OCI-LY1 (cell line): ENCODE results near the gene BICDL1.

Experiments
- H2AFZ ChIP-seq: fragments of 200-600 bp; sonication (generic), shearing (Covaris generic); 2 replicates; pipeline ENCODE4 v1.6.0; 2014; ENCODE audit warnings: antibody characterized with exemption, mild to moderate bottlenecking, low read length
- H3F3A ChIP-seq: fragments of 200-600 bp; sonication (generic), shearing (Covaris generic); 2 replicates; pipeline ENCODE4 v1.6.0; 2014; ENCODE audit warnings: mild to moderate bottlenecking, antibody characterized with exemption, low read length, moderate library complexity; ENCODE audit not compliant: insufficient read depth
- H3K27ac ChIP-seq: fragments of 200-600 bp; sonication (generic); 2 replicates; pipeline ENCODE4 v1.5.1; 2014; ENCODE audit warnings: low read length, mixed run types, mild to moderate bottlenecking, low read depth; ENCODE audit not compliant: poor library complexity, severe bottlenecking
- H3K27me3 ChIP-seq: fragments of 200-600 bp; sonication (generic); 2 replicates; pipeline ENCODE4 v1.6.0; 2014; ENCODE audit warnings: antibody characterized with exemption, mild to moderate bottlenecking, low read length, moderate library complexity; ENCODE audit not compliant: insufficient read depth
- H3K36me3 ChIP-seq: fragments of 200-600 bp; sonication (generic); 2 replicates; pipeline ENCODE4 v1.6.1; 2014; ENCODE audit warnings: mild to moderate bottlenecking, antibody characterized with exemption, low read length, moderate library complexity, mixed read lengths; ENCODE audit not compliant: insufficient read depth
- H3K4me1 ChIP-seq: fragments of 200-600 bp; sonication (generic); 2 replicates; pipeline ENCODE4 v1.5.1; 2014; ENCODE audit warnings: mild to moderate bottlenecking, low read length, moderate library complexity; ENCODE audit not compliant: insufficient read depth, severe bottlenecking
- H3K4me2 ChIP-seq: fragments of 200-600 bp; sonication (generic), shearing (Covaris generic); 2 replicates; pipeline ENCODE4 v1.6.1; 2014; ENCODE audit warnings: low read length
- H3K4me3 ChIP-seq: fragments of 200-600 bp; sonication (generic); 2 replicates; pipeline ENCODE4 v1.5.1; 2014; ENCODE audit warnings: low read length, low read depth, mild to moderate bottlenecking, mixed read lengths; ENCODE audit not compliant: poor library complexity, severe bottlenecking
- H3K79me2 ChIP-seq: fragments of 200-600 bp; shearing (Covaris generic); 2 replicates; pipeline ENCODE4 v1.6.1; 2016; ENCODE audit warnings: mixed run types, low read length, mixed read lengths; ENCODE audit not compliant: insufficient read depth
- H3K9ac ChIP-seq: fragments of 200-600 bp; sonication (generic), shearing (Covaris generic); 2 replicates; pipeline ENCODE4 v1.6.1; 2014; ENCODE audit warnings: mild to moderate bottlenecking, low read length, mixed read lengths
- H3K9me2 ChIP-seq: fragments of 200-600 bp; sonication (generic), shearing (Covaris generic); 2 replicates; pipeline ENCODE4 v1.6.1; 2014; ENCODE audit warnings: low read depth, mild to moderate bottlenecking, low read length, mixed read lengths
- H3K9me3 ChIP-seq: fragments of 200-600 bp; shearing (Covaris generic); 2 replicates; pipeline ENCODE4 v1.6.1; 2014; ENCODE audit warnings: low read length, mixed read lengths
- H4K20me1 ChIP-seq: fragments of 200-600 bp; sonication (generic), shearing (Covaris generic); 2 replicates; pipeline ENCODE4 v1.6.0; 2016; ENCODE audit warnings: mild to moderate bottlenecking, low read length; ENCODE audit not compliant: insufficient read depth
- CTCF ChIP-seq: fragments of 200-600 bp; sonication (generic), shearing (Covaris generic); IDR thresholded peaks from 2 replicates; pipeline ENCODE4 v1.5.1; 2017; ENCODE audit warnings: mild to moderate bottlenecking, antibody characterized with exemption, low read length, moderate library complexity, mixed read lengths
- EZH2 ChIP-seq: fragments of 200-600 bp; sonication (generic), shearing (Covaris generic); IDR thresholded peaks from 2 replicates; pipeline ENCODE4 v1.8.0; 2017; ENCODE audit warnings: borderline replicate concordance, mixed run types, mild to moderate bottlenecking, antibody characterized with exemption, low read length, moderate library complexity, mixed read lengths

Gene BICDL1

GRCh38 chr12:120100630-120101029 is 111.6 kb downstream of the BICDL1 start:
- TF ChIP-seq EZH2 (no peak), CTCF (no peak)
- peaks cover 29% of the 10 kb centered on the region for H3K4me1 ChIP-seq
- no peaks in the 10 kb centered on the region for H3K9me3 ChIP-seq
- peaks cover 95% of the 10 kb centered on the region for H3K36me3 ChIP-seq
- H3K9ac ChIP-seq, result no peak overlapping the region
- H3K4me3 ChIP-seq, result no peak overlapping the region
- no peaks in the 10 kb centered on the region for H4K20me1 ChIP-seq
- H3K4me2 ChIP-seq, result no peak overlapping the region
- H3K27me3 ChIP-seq, result no peaks in the 10 kb centered on the region
- no peak overlapping the region for H3K27ac ChIP-seq
- H3K79me2 ChIP-seq, result peaks cover 23% of the 10 kb centered on the region
- H3F3A ChIP-seq, result no peaks in the 10 kb centered on the region
- H2AFZ ChIP-seq, result no peak overlapping the region
- H3K9me2 ChIP-seq, result no peaks in the 10 kb centered on the region

- Histone ChIP-seq H3K9me3 (no peaks in the 10 kb centered on the region), H4K20me1 (no peaks in the 10 kb centered on the region), H3K4me3 (no peak overlapping the region), H3K9me2 (no peaks in the 10 kb centered on the region), H3K36me3 (peaks cover 94% of the 10 kb centered on the region), H3K79me2 (peaks cover 27% of the 10 kb centered on the region), H3K4me1 (peaks cover 23% of the 10 kb centered on the region), H3K4me2 (peak overlapping the region; percentile 42; the same call in 1 of the 2 replicates), H3K27me3 (no peaks in the 10 kb centered on the region), H2AFZ (no peak overlapping the region), H3K27ac (peak overlapping the region; percentile 19), H3F3A (no peaks in the 10 kb centered on the region), H3K9ac (no peak overlapping the region; the same call in 1 of the 2 replicates)
- TF ChIP-seq CTCF (no peak), EZH2 (no peak)
These were observed 112.1 kb downstream of the BICDL1 start for GRCh38 chr12:120101182-120101581.

- peaks cover 22% of the 10 kb centered on the region for H3K4me1 ChIP-seq
- H3K36me3 ChIP-seq, result peaks cover 92% of the 10 kb centered on the region
These were observed 112.6 kb downstream of the BICDL1 start for GRCh38 chr12:120101617-120102016.

More at GRCh38 chr12:120101617-120102016, 112.6 kb downstream of the BICDL1 start:
- Histone ChIP-seq H3K4me3 (no peak overlapping the region), H3K4me2 (peak overlapping the region; percentile 42; the same call in 1 of the 2 replicates), H3K9me2 (no peaks in the 10 kb centered on the region), H3K79me2 (peaks cover 29% of the 10 kb centered on the region), H3K9me3 (no peaks in the 10 kb centered on the region), H3F3A (no peaks in the 10 kb centered on the region), H3K27ac (peak overlapping the region; percentile 19), H3K9ac (peak overlapping the region; percentile 33; the same call in 1 of the 2 replicates), H4K20me1 (no peaks in the 10 kb centered on the region), H2AFZ (no peak overlapping the region), H3K27me3 (no peaks in the 10 kb centered on the region)
- no peak for TF ChIP-seq CTCF
- no peak for TF ChIP-seq EZH2
